ENCODE data around the gene GRID1.

Gene GRID1

DNA sequence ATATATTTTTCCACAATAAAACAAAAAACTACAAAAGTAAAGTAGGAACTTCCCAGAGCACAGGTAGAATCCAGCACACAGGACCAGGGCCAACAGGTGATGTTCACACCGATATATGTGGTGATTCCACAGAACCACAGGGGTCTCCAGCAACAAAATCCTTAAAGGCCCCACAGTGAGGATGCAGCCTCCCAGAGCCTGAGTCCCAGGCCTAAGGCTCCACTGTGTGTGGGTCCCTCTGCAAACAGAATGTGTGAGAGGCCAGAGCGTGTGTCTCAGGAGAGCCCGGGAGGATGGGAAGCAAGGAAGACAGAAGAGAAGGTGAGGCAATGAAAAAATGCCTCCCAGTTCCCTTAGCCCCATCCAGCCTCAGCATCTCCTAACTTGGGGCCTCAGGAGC is 173.9 kb downstream of the GRID1 start:
- no peak for DNase-seq (ENCODE audit: low read depth)
- TF ChIP-seq CTCF (conservative IDR thresholded peaks at IDR 0.05; ENCODE audit: low read depth, low read length), result no peak
- no peak overlapping the region for H3K4me3 ChIP-seq (ENCODE audit: low read depth, low read length)

- no peak for TF ChIP-seq CTCF (conservative IDR thresholded peaks at IDR 0.05; ENCODE audit: low read depth, low read length)
- DNase-seq (ENCODE audit: low read depth), result no peak
- no peak overlapping the region for H3K4me3 ChIP-seq (ENCODE audit: low read depth, low read length)
Observed at GRCh38 chr10:86192147-86192546, 174.4 kb downstream of the GRID1 start.

GRCh38 chr10:86191686-86192085 is 174.9 kb downstream of the GRID1 start:
- no peak for DNase-seq (ENCODE audit: low read depth)
- no peak for TF ChIP-seq CTCF (conservative IDR thresholded peaks at IDR 0.05; ENCODE audit: low read depth, low read length)
- no peak overlapping the region for H3K4me3 ChIP-seq (ENCODE audit: low read depth, low read length)

- TF ChIP-seq CTCF (conservative IDR thresholded peaks at IDR 0.05; ENCODE audit: low read depth, low read length), result no peak
- H3K4me3 ChIP-seq (ENCODE audit: low read depth, low read length), result no peak overlapping the region
- DNase-seq (ENCODE audit: low read depth), result no peak
Observed at GRCh38 chr10:86191166-86191565, 175.4 kb downstream of the GRID1 start.

DNA sequence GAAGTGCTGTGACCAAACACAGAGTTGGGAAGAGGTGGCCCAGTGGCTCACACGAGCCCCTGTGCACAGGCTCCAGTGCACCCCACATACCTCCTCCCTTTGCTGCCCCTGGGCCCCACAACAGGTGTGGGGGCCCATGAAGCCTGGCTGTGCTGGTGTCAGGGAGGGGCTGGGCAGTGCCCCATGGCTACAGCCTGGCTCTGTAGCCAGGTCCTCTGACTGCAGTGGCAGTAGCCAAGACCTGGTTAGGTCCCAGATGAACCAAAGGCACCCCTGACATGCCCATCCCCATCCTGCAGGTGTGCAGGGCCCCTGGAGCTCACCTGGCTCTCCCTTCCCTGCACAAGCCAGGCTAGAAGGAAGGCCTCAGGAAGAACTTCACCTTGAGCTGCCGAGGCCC is 176.3 kb downstream of the GRID1 start:
- DNase-seq (ENCODE audit: low read depth), result no peak
- TF ChIP-seq CTCF (conservative IDR thresholded peaks at IDR 0.05; ENCODE audit: low read depth, low read length), result no peak
- no peak overlapping the region for H3K4me3 ChIP-seq (ENCODE audit: low read depth, low read length)

- TF ChIP-seq CTCF (conservative IDR thresholded peaks at IDR 0.05; ENCODE audit: low read depth, low read length), result no peak
- DNase-seq (ENCODE audit: low read depth), result no peak
- H3K4me3 ChIP-seq (ENCODE audit: low read depth, low read length), result no peak overlapping the region
Observed at GRCh38 chr10:86189891-86190290, 176.7 kb downstream of the GRID1 start.

DNA sequence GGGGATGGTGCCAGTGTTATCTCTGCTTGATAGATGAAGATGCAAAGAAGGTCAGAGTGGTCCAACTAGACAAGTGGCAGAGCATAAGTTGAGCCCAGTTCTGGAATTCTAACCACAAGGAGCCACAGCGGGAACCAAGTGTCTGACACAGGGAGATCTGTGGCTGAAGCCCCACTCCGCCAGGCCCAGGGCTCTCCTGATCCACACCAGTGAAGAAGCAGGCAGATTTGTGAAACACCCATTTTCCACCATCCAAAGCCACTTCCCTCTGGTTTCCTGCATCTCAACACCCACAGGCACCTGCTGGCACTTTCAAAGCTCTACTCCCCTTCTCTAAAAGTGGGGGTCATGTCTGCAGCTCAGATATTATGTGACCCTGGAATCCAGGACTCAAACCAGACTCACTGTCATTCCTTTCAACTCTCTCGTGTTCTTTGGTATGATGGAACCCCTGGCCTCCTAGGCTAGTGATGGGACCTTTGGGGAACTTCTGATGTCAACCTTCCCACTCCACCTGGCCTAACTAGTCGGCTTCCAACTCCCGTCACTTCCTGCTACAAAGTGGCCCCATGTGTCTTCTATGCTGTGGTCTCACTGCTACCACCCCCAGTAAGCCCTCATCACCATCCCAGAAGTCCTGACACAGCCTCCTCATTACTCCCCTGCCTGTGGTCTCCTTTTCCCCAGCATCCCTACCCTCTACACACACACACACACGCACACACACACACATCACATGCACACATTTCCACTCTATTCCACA is 177.6 kb downstream of the GRID1 start:
- no peak for TF ChIP-seq CTCF (conservative IDR thresholded peaks at IDR 0.05; ENCODE audit: low read depth, low read length)

More for the DNA sequence above, 177.6 kb downstream of the GRID1 start:
- no peak overlapping the region for H3K4me3 ChIP-seq (ENCODE audit: low read depth, low read length)
- no peak for DNase-seq (ENCODE audit: low read depth)

Measured in choroid plexus epithelial cell (primary cell).